ENCODE measurements around the gene RHBDF1. TPM values are rescaled to one million over a fixed set of nuclear protein-coding genes. Genes with fewer than 3 reads are reported as not detected.
"Not testable (repeated sequence)": the region's sequence is repeated elsewhere in the genome, so short reads cannot be mapped to it uniquely, and the experiment has no call there.

Gene RHBDF1
- total RNA-seq, 1 donor from 2014 or later, result 21.8 TPM

DNA sequence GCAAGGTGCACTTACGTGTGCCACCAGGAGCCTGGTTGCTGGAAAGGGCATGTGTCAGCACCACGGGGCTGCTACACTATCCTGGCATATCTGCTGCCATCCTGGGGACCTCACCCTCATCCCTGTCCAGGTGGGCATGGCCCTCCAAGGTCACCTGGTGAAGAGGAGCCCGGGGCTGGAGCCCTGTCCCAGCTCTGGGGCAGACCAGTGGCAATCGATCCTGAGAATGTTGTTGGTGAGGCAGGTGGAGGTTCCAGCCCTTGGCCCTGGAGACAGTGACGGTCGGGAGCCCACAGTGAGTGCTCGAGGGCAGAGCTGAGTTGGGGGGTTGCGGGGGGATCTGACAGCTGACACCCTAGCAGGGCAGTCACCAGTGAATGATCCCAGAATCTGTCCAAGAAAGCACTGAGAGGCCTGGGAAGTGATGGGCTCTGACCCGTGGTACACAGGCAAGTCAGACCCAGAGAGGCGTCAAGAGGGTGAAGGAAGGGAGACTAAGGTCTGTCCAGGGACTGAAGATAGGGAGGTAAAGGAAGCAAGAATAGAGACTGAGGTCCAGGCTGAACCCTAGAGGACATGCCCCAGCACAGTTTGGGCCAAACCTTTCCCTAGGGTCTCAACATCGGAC, 36.6 kb downstream of the RHBDF1 start:
- ATAC-seq, result no peak

DNA sequence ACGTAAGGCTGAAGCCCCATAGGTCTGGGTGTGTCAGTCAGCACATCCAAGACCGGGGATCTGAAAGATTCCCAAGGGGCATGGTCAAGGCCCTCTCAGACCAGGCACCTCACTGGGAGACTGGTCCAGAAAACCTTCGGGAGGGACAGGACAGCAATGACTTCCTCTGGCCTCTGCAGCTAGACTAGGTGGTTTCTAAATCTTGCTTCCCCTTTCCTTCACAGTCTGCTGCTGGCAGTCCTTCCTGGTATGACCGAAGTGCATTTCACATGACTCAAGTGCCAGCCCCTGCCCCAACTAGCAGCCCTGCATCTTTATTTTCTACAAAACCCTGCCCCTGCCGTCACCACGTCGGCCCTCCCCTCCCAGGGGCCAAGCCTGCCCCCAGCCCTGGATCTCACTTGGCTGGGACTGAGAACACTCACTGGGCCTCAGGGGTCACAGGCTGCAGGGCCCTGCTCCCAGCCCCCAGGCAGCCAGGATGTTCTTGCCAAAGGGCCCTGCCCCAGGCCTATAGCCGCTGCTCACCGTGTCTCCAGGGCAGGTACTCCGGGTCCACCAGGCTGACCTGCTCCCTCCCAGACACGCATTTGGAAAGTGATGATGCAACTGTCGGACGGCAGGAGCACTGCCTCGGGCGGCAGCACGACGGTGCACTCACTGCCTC, 37.3 kb downstream of the RHBDF1 start:
- peak; percentile 21 for ATAC-seq

DNA sequence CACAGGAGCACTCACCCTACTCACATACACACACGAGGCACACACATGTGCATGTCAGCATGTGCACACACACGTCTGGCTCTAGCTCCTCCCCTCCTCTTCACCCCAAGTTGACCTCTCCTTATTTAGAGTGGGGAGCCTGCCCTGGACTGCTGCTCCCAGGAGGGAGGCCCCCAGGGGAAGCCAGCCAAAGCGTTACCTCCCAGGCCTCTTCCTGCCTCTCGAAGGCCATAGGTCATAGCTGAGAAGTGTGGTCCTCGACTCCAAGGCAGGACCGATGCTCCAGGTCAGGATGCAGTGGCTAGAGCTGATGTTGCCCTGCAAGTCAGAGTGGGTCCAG, 37.8 kb downstream of the RHBDF1 start:
- no peak for ATAC-seq

DNA sequence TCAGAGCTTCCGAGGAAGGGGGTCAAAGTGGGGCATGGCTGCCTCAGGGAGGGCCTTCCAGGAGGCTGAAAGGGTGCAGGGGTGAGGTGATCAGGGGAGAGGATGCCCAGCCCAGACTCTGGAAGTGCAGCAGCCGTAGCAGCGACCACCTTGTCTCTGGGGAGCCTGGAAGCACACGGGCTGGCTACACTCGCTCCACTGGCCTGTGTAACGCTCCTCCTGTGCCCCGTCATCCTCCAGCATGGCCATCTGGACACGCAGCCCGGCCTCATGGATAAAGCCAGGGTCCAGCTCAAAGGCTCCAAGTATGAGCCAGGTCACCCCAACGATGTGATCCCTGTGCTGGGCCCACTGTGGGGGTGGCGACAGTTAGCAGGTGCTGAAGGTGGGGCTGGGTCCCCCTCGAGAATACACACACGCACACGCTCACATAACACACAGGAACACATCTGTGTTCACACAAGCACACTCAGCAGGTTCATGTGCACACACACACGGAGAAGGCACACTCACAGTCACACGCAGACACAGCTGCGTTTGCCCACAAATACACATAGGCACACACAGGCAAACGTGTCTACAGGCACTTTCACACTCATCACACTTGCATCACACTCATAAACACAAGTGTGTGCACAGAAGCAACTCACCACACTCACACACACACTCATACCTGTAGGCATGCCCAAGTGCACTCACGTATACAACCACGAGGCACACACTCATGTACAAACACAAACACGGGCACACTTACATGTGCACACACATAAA, 38.4 kb downstream of the RHBDF1 start:
- no peak for ATAC-seq

DNA sequence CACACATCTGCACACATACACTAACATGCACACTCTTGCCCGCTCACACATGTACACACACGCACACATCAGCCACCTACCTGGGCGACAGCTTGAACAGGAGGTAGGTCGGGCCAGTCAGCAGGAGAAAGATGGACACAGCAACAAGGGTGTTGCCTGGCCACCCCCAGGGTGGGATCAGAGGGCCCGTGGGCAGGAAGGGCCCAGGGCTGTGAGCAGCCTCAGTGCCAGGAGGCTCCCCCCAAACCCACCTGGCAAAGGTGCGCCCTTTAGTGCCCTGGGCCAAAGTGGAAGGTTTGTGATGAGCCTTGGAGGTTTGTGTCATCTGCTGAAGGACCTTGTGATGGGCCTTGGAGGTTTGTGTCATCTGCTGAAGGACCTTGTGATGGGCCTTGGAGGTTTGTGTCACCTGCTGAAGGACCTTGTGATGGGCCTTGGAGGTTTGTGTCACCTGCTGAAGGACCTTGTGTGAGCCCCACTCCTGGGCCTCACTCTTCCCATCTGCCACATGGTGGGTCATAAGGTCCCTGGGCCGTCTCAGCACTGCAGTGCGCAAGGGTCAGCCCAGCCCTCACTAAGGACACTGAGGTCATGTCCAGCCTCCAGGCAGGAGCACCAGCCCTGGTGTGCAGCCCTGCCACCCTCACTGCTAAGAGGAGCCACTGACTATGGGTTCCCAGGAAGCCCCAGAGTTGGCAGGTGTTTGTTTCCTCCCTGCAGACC, 39.1 kb downstream of the RHBDF1 start:
- not testable (repeated sequence) for ATAC-seq

DNA sequence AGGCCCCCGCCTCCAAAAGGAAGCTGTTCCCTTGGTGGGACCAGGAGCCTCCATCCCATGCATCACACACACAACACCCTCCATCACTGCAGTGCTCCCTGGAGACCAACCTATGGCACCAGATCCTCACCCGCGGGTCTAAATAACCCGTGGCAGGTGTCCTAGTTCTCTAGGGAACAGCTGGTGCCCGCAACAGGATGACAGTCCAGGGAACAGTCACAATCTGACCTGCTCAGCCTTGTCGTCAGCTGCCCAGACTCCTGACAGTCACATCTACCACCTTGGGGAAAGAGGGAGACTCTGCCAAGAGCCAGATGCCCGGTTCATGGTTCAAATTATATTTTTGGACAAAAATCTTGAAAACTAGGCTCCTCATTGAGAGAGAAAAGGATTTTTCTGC, 41.8 kb downstream of the RHBDF1 start:
- not testable (repeated sequence) for ATAC-seq

DNA sequence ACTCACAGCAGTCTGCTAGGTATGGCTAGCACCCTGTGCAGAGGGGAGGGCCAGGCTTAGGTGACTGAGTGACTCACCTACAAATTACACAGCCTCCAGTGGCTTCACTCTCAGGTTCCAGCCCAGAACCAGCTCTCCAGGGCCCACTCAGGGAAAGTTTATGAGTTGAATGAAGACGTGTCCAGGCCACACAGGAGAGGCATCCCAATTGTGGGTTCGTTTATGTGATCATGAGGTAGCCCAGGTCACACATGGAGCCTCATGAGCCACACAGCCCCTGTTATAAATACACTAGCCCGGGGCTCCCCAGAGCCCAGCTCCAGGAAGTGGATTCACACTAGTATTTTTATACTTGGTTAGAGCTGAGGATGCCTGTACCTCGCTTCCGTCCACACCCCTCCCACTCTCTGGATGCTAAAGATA, 46.5 kb downstream of the RHBDF1 start:
- ATAC-seq, result peak; percentile 77

DNA sequence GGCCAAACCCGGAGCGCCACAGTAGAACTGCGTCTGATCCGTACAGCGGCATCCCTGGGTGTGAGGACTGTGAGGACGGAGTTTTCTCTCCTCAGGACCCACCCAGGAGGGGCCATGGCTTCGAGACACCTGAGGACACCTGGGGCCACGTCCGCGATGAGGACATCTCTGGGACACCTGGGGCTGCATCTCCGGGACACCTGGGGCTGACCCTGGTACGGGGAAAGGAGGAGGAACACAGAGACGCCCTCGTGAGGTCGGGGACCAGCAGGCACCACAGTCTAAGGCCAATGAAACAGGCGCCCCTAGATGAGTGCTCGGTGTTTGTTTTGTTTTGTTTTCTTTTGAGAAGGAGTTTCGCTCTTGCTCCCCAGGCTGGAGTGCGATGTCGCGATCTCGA, 48.3 kb downstream of the RHBDF1 start:
- peak; percentile 27 for ATAC-seq

DNA sequence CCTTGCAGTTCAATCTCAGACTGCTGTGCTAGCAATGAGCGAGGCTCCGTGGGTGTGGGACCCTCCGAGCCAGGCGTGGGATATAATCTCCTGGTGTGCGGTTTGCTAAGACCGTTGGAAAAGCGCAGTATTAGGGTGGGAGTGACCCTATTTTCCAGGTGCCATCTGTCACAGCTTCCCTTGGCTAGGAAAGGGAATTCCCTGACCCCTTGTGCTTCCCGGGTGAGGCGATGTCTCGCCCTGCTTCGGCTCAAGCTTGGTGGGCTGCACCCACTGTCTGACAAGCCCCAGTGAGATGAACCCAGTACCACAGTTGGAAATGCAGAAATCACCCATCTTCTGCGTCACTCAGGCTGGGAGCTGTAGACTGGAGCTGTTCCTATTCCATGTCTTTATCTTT, 51.5 kb downstream of the RHBDF1 start:
- ATAC-seq, result not testable (repeated sequence)

DNA sequence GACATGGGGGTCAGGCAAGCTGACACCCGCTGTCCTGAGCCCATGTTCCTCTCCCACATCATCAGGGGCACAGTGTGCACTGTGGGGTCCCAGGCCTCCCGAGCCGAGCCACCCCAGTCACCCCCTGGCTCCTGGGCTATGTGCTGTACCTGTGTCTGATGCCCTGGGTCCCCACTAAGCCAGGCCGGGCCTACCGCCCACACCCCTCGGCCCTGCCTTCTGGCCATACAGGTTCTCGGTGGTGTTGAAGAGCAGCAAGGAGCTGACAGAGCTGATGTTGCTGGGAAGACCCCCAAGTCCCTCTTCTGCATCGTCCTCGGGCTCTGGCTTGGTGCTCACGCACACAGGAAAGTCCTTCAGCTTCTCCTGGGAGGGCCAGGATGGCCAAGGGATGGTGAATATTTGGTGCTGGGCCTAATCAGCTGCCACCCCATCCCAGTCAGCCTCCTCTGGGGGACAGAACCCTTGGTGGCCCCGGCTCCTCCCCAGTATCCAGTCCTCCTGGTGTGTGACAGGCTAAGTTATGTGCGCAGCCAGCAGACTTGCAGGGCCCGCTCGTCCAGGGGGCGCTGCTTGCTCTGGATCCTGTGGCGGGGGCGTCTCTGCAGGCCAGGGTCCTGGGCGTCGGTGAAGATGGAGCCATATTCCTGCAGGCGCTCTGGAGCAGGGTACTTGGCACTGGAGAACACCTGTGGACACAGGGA, 55.2 kb downstream of the RHBDF1 start:
- not testable (repeated sequence) for ATAC-seq

DNA sequence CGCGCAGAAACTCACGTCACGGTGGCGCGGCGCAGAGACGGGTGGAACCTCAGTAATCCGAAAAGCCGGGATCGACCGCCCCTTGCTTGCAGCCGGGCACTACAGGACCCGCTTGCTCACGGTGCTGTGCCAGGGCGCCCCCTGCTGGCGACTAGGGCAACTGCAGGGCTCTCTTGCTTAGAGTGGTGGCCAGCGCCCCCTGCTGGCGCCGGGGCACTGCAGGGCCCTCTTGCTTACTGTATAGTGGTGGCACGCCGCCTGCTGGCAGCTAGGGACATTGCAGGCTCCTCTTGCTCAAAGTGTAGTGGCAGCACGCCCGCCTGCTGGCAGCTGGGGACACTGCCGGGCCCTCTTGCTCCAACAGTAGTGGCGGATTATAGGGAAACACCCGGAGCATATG, 61.7 kb downstream of the RHBDF1 start:
- ATAC-seq, result not testable (repeated sequence)

DNA sequence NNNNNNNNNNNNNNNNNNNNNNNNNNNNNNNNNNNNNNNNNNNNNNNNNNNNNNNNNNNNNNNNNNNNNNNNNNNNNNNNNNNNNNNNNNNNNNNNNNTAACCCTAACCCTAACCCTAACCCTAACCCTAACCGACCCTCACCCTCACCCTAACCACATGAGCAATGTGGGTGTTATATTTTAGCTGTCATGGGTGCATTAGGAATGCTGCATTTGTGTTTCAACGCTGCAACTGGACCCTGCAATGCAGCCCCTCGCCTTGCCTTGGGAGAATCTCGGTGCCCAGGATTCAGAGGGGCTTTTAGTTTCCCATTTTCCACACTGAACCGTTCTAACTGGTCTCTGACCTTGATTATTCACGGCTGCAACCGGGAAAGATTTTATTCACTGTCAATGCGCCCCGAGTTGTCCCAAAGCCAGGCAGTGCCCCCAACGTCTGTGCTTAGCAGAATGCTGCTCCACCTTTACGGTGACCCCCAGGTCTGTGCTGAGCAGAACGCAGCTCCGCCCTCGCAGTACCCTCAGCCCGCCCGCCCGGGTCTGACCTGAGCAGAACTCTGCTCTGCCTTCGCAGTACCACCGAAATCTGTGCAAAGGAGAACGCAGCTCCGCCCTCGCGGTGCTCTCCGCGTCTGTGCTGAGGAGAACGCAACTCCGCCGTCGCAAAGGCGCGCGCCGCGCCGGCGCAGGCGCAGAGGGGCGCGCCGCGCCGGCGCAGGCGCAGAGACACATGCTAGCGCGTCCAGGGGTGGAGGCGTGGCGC, 62.3 kb downstream of the RHBDF1 start:
- peak; percentile 81 for ATAC-seq

Other genes with a start within 250 kb of the RHBDF1 start
- 9.5 TPM for gene POLR3K, start 19.0 kb downstream of the RHBDF1 start, total RNA-seq
- gene SNRNP25, start 18.8 kb downstream of the RHBDF1 start, total RNA-seq, result 18.8 TPM
- 46.5 TPM for gene MPG, start 5.6 kb upstream of the RHBDF1 start, total RNA-seq
- 20.5 TPM for gene NPRL3, start 66.0 kb upstream of the RHBDF1 start, total RNA-seq
- gene HBZ, start 80.0 kb upstream of the RHBDF1 start, total RNA-seq, result not detected
- gene HBM, start 93.3 kb upstream of the RHBDF1 start, total RNA-seq, result not detected
- gene HBA2, start 100.2 kb upstream of the RHBDF1 start, total RNA-seq, result 8.2 TPM
- gene HBA1, start 104.0 kb upstream of the RHBDF1 start, total RNA-seq, result 7.9 TPM
- not detected for gene HBQ1, start 107.8 kb upstream of the RHBDF1 start, total RNA-seq
- gene LUC7L, start 156.8 kb upstream of the RHBDF1 start, total RNA-seq, result 23.3 TPM
- gene FAM234A, start 162.2 kb upstream of the RHBDF1 start, total RNA-seq, result 56.4 TPM
- 0.92 TPM for gene RGS11, start 203.3 kb upstream of the RHBDF1 start, total RNA-seq
- gene ARHGDIG, start 208.0 kb upstream of the RHBDF1 start, total RNA-seq, result not detected
- not detected for gene PDIA2, start 210.5 kb upstream of the RHBDF1 start, total RNA-seq

All from esophagus mucosa (tissue), 1 donor.